Measurements from ENCODE around the gene GTF2F1. TPM values are rescaled to one million over a fixed set of nuclear protein-coding genes. Genes with fewer than 3 reads are reported as not detected.
"Not testable (repeated sequence)": the region's sequence is repeated elsewhere in the genome, so short reads cannot be mapped to it uniquely, and the experiment has no call there.

GTF2F1 gene
- total RNA-seq, 1 donor from 2014 or later, result 32.6 TPM

DNA sequence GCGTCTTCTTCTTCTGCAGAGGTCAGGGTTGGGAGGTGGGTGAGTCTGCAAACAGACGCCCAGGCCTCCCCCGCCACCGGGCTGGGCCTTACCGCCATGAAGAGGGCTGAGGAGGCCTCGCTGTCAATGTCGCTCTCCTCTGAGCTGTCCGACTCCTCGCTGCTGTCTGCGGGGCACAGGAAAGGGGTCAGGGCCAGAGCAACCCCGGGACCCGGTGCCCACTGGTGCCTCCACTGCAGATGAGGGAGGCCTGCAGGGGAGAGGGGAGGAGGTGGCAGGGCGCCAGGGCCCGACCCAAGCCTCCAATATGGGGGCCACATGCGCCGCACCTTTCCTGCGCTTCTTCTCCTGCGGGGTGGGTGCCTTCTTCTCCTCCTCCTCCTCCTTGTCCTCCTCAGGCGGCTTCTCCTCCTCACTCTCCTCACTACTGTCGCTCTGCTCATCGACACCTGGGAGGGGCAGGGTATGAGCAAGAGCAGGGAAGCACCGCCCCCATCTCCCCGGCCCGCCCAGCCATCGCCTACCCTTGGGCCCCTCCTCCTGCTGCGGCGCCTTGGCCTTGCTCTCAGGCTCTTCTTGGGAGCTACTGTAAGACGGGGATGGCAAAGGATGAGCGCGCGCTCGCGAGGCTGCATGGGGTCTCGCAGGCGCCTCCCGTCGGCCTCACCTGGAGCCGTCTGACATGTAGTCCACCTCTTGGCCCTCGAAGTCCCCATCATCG lies 11.8 kb downstream of the GTF2F1 start:
- peak; percentile 15 for ATAC-seq

DNA sequence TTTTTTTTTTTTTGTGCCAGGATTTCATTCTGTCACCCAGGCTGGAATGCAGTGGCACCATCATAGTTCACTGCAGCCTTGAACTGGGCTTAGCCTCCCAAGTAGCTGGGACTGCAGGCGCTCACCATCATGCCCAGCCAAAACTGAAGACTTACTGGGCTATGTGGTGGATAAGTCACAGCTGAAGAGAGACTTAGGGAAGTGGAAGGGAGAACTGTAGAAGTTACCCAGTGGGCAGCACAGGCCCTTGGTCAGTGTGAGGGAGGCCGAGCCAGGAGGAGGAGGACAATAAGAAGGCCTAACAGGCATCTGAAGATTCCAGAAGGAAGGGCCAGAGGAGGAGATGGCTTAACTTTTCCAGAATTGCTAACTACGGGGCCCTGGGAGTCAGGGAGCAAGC lies 13.2 kb downstream of the GTF2F1 start:
- ATAC-seq, result no peak

DNA sequence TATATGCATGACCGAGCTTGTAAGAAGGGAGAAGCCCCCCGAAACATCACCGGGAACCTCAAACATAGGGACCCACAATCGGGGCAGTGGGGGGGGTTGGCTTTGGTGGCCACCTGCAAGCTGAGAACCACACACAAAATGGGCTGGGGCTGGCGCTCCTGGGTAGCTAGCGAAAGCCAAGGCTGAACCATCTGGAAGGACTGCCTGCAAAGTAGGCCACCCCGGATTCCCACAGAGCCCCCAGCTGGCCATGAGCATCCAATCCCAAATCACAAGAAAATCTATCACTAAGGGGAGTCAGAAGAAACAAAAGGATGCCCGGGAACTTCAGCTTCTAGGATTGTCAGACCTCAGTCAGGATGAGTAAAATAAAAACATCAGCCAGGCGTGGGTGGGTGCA lies 14.5 kb downstream of the GTF2F1 start:
- no peak for ATAC-seq

DNA sequence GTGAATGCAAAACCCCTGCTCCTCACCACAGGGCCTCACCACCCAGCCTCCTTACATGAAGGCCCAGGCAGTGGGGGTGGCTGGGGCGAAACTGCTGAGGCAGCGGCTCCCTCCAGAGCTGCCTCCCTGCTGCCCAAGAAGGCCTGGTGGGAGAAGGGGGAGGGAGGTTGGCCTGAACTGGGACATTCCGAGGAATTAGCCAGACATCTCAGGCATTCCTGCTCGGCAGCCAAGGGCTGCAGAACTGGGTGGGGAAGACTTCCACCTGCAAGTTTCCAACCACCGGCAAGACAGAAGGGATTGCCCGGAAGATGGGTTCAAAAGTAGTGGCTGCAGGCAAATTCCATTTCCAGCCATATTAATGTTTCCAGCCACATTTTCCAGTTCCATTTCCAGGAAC lies 14.9 kb downstream of the GTF2F1 start:
- ATAC-seq, result no peak

DNA sequence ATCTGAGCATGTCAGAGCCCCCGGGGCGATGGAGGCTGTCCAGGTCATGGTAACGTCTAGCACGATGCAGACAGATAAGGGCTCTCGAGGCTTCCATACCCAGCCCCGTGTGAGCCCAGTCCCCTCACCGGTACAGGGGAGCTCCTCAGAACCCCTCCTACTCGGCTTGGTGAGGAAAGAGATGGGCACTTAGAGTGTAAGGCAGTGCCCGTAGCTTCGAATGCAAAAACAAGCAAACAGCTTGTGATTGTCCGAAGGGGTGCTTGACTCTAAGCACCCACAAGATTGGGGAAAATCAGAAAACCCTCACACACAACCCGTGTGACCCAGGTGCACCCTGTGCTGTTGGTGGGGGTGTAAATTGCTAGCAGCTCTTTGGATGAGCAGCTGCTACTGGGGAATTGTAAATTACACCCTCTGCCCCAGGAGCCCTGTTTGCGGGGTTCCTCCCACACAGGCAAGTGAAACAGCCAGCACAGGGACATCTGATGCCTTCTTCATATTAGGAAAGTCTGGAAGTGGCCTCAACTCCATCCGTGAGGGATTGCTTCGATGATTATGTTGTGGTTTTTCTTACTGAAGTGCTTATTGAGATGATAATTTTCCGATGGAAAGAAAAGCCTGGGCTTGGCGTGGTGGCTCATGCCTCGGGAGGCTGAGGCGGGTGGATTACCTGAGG lies 16.3 kb downstream of the GTF2F1 start:
- no peak for ATAC-seq

DNA sequence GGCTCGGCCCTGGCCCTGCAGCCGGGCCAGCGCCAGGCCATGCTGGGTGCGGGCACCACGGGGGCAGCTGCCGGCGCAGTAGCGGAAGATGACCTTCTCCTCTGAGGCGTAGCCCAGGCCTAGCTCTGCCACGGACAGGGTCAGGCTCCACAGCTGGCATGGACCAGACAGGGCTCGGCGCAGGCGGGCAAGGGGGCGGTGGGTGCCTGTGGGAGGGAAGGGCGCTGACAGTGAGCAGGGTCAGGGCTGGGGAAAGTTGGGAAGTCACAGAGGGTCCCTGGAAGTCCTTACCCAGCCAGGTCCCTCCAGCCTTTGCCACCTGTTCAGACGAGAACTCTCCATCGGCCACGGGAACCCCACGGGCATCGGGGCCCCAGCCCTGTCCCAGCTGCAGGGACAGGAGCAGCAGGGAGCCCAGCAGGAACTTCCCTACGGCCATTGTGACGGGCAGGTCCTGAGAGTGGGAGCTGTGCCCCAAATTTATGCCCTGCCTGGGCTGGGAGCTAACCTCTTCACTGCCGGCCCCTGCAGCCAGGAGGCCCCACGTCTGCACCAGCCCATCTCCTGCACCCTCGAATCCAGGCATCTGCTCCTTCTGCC lies 17.5 kb downstream of the GTF2F1 start, which contains the start of gene PSPN:
PSPN (minus strand) TSS at position 523 of the 600 bp plus-strand sequence; CDS start at position 439, 84 bp downstream.
- ATAC-seq, result no peak

DNA sequence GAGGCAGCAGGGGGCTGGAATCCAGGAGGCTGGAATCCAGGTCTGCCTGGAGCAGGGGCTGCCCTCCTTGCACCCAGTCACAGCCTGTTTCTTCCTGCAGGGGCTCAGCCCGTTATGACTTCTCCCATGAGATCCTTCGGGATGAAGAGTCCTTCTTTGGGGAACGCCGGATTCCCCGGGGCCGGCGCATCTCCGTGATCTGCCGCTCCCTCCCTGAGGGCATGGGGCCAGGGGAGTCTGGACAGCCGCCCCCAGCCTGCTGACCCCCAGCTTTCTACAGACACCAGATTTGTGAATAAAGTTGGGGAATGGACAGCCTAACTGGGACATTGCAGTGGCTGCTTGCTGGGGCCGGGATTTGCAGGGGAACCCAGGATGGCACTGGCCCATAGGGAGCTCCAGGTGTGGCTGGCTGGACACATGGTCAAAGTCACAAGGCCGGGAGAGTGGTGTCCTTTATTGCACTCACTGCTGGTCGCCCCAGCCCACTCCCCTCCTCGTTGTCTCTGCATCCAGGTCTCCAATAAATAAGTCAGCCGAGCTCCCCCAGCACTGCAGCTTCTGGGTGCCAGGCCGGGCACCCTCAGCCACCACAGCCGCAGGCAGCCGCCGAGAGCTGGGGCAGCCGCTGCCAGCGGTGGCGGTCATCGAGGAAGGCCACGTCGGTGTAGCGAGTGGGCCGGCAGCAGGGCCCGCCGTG lies 18.1 kb downstream of the GTF2F1 start:
- ATAC-seq, result no peak

DNA sequence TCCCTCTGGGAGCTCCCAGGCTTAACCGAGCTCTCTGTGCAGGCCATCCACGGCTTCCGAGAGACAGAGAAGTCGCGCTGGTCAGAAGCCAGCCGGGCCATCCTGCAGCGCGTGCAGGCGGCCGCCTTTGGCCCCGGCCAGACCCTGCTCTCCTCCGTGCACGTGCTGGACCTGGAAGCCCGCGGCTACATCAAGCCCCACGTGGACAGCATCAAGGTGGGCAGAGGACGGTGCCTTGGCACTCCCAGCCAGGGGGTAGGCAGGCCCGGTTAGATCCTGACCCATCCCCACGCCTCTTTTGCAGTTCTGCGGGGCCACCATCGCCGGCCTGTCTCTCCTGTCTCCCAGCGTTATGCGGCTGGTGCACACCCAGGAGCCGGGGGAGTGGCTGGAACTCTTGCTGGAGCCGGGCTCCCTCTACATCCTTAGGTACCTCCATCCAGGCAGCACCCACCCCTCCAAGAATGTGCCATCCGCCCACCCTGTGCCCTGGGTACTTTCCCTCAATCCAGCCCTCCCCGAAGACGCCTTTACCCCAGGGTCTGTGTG lies 18.7 kb downstream of the GTF2F1 start:
- ATAC-seq, result no peak

DNA sequence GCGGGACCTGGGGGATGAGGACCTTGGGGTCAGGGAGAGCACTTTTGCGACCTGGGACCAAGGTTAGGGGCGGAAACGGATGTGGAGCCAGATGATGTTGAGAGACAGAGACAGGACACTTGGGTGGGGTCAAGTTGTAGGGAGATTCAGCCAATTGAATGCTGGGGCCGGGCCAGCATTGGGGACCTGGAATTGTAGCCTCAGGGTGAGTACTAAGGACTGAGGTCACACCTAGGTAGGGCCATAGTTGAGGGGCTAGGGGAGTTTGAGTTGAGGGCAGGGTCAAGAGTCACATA lies 19.2 kb downstream of the GTF2F1 start:
- ATAC-seq, result no peak

DNA sequence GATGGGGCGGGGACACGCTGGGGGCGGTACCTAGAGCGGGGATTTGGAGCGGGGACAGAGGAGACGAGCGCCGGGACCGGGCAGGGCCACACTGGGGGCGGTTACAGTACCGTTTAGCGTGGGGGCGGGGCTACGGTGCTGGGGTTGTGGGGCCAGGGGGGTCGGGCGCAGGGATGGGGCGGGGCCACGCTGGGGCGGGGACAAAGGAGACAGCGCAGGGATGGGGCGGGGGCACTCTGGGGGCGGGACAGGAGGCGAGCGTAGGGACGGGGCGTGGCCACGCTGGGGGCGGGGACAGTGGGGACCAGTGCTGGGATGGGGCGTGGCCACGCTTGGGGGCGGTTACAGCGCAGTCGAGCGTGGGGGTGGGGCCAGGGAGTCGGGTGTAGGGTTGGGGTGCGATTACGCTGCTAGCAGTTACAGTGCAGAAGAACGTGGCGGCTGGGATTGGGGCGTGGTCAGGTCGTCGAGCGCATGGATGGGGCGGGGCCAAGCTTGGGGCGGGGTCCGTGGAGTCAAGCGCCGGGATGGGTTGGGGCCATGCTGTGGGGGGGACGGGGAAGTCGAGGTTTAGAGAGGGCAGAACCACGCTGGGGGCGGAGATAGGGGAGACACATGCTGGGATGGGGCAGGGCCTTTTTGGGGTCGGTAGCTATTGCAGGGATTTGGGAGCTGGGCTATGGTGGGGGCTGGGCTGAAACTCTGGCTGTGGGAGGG lies 19.7 kb downstream of the GTF2F1 start:
- ATAC-seq, result peak; percentile 91

DNA sequence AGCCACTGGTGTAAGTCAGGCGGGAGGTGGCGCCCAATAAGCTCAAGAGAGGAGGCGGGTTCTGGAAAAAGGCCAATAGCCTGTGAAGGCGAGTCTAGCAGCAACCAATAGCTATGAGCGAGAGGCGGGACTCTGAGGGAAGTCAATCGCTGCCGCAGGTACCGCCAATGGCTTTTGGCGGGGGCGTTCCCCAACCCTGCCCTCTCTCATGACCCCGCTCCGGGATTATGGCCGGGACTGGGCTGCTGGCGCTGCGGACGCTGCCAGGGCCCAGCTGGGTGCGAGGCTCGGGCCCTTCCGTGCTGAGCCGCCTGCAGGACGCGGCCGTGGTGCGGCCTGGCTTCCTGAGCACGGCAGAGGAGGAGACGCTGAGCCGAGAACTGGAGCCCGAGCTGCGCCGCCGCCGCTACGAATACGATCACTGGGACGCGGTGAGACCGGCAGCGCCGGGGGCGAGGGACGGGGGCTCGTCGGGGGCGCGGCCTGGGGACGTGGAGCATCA lies 20.3 kb downstream of the GTF2F1 start, which contains the start of gene ALKBH7:
ALKBH7 (plus strand) TSS at position 201 of the 502 bp plus-strand sequence; CDS start at position 228, 27 bp downstream.
- peak; percentile 83 for ATAC-seq

DNA sequence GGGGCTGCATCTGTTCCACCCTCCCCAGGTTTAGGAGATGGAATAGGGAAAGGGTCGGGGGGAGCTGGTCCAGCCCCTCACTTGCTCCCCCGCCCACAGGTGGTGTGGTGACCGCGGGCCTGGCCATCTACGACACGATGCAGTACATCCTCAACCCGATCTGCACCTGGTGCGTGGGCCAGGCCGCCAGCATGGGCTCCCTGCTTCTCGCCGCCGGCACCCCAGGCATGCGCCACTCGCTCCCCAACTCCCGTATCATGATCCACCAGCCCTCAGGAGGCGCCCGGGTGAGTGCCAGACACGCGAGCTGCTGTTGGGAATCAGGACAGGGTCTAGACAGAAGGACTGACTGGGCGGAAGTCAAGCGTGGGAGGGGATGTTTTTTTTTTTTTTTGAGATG lies 28.6 kb downstream of the GTF2F1 start:
- ATAC-seq, result no peak

DNA sequence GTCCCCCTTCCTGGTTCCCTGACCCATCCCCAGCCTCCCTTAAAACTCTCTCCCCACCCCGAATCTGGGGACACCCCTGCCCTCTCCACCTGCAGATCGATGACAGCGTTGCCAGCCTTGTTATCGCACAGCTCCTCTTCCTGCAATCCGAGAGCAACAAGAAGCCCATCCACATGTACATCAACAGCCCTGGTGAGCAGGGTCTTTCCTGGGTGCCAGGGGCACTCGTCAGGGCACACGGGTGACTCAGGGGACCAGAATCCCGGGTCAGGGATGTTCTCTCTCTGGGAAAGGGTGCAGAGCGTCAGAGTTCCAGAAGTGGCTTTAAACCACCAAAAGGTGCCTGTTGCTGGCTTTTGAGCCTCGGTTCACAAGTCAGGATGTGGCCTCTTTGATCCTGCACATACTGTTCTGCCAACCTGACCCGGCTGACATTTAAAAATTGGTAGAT lies 30.6 kb downstream of the GTF2F1 start:
- ATAC-seq, result peak; percentile 2

DNA sequence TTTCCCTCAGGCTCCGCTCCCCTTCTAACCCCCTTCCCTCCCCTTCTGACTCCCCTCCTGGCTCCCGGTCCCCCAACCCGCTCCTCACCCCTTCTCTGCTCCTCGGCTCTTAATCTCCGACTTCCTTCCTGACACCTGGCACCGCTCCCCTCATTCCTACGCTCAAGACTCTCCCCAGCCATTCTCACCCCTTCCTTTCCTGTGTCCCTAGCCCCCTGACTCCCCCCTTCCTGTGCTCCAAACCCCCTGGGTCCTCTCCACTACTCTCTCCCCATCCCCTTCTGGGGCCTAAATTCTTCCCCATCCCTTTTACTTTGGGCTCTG lies 31.0 kb downstream of the GTF2F1 start:
- peak; percentile 20 for ATAC-seq

DNA sequence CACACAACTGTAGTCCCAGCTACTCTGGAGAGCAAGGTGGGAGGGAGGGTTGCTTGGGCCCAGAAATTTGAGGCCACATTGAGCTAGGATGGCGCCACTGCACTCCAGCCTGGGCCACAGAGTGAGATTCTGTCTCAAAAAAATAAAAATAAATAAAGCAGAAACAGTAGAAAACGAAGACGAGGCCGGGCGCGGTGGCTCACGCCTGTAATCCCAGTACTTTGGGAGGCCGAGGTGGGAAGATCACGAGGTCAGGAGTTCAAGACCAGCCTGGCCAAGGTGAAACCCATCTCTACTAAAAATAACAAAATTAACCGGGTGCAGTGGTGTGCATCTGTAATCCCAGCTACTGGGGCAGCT lies 32.1 kb downstream of the GTF2F1 start:
- not testable (repeated sequence) for ATAC-seq

DNA sequence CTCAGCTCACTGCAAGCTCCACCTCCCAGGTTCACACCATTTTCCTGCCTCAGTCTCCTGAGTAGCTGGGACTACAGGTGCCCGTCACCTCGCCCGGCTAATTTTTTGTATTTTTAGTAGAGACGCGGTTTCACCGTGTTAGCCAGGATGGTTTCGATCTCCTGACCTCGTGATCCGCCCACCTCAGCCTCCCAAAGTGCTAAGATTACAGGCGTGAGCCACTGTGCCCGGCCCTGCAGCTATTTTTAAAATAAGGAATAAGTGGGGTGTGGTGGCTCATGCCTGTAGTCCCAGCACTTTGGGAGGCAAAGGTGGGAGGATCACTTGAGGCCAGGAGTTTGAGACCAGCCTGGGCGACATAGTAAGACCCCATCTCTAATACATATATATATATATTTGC lies 32.5 kb downstream of the GTF2F1 start:
- ATAC-seq, result not testable (repeated sequence)

DNA sequence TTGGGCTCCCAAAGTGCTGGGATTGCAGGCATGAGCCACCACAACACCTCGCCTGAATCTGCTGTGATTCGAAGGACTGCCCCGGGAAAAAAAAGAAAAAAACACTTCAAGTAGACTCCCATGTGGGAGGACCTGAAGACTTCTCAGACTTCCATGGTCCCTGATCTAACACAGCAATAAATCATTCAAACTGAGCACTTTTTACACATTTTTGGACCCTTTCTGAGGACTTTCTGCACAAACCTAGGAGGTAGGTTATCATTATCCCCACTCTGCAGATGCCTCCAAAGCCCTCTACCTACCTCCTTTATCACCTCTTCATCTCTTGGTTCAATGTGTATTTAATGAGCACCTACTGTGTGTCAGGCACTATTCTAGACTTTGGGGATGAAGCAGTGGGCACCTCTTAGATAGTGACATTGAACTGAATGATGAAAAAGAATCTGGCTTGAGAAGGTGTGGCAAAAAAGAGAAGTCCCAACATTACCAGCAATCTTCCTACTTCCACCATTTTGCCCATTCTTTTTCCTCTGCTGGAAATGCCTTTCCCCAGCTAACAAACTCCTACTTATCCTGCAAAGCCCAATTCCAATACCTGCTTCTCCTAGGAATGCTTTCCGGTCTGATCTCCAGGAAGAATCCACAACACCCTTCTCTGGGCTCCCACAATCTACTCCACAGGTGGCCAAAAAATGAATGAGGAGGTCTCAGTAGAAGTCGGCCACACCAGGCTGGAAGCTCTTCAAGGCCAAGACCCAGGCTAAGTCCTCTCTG lies 33.2 kb downstream of the GTF2F1 start:
- no peak for ATAC-seq

DNA sequence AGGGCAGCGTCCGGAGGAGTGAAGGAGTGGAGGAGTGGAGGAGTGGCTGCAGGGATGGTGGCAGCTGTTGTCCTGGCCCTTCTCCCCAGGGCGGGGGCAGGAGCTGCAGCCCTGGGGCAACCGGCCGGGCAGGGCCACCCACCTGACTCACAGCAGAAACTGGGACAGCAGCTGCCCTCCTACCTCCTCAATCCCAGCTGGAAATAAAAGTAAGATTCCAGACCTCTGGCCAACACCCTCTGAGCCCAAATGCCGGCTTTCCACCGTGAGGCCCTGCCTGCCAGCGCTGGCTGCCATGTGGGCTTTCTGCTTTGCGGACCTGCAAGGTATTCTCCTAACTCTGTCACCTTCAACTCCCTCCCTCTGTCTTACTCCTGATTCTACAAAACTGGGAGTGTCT lies 35.0 kb downstream of the GTF2F1 start:
- peak; percentile 61 for ATAC-seq

DNA sequence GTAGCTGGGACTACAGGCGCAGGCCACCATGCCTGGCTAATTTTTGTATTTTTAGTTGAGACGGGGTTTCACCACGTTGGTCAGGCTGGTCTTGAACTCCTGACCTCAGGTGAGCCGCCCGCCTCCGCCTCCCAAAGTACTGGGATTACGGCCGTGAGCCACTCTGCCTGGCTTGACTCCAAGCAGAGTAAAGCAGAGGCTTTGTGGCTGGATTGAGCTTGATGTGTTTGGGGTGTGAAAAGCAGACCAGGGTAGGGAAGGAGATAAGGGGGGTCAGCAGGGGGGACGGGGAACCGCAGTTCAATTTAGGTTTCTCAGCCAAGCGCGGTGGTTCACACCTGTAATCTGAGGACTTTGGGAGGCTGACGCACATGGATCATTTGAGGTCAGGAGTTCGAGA lies 35.8 kb downstream of the GTF2F1 start:
- ATAC-seq, result no peak

DNA sequence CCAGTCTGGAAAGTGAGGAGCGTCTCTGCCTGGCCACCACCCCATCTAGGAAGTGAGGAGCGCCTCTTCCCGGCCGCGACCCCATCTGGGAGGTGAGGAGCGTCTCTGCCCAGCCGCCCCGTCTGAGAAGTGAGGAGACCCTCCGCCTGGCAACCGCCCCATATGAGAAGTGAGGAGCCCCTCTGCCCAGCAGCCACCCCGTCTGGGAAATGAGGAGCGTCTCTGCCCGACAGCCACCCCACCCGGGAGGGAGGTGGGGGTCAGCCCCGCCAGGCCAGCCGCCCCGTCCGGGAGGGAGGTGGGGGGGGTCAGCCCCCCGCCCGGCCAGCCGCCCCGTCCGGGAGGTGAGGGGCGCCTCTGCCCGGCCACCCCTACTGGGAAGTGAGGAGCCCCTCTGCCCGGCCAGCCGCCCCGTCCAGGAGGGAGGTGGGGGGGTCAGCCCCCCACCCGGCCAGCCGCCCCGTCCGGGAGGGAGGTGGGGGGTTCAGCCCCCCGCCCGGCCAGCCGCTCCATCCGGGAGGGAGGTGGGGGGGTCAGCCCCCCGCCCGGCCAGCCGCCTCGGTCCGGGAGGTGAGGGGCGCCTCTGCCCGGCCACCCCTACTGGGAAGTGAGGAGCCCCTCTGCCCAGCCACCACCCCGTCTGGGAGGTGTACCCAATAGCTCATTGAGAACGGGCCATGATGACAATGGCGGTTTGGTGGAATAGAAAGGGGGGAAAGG lies 37.5 kb downstream of the GTF2F1 start:
- not testable (repeated sequence) for ATAC-seq
